PFSK-1 (cell line): ENCODE data around the gene MOXD1.

Experiments used
- POLR2AphosphoS5 ChIP-seq: IDR thresholded peaks from 2 replicates; pipeline ENCODE4 v1.6.1; 2012; ENCODE audit warnings: low read depth, mild to moderate bottlenecking, control low read depth, low read length, moderate library complexity
- REST ChIP-seq, 2 experiments: IDR thresholded peaks; 2 replicates each; pipeline versions ENCODE4 v1.6.1 to v1.8.0; 2011 to 2012; ENCODE audit warnings: low read depth in 2 of 2, low read length in 2 of 2, control low read depth in 1 of 2, inconsistent platforms in 1 of 2, mild to moderate bottlenecking in 1 of 2, moderate library complexity in 1 of 2; ENCODE audit not compliant: insufficient read depth in 1 of 2

GRCh38 chr6:132272776-132273175 is 128.5 kb downstream of the MOXD1 start:
- TF ChIP-seq POLR2AphosphoS5 (no peak), REST (IDR thresholded peaks at IDR 0.05; ENCODE audit: insufficient read depth in 1 of 2, low read depth in 2 of 2, low read length in 2 of 2) (no peak)
